ENCODE results near the gene CCDC154.

CCDC154 gene

GRCh38 chr16:1420111-1420539 lies 24.2 kb downstream of the CCDC154 start (continued):
- TF ChIP-seq ELK4 (IDR thresholded peaks at IDR 0.05; ENCODE audit: borderline replicate concordance, low read depth, low read length) (no peak), ZEB2 (tag by site-specific recombination; IDR thresholded peaks at IDR 0.05) (no peak), ZNF449 (tag by site-specific recombination; IDR thresholded peaks at IDR 0.05) (no peak), ZNF426 (tag by site-specific recombination; IDR thresholded peaks at IDR 0.05) (no peak), ZNF580 (tag by site-specific recombination; IDR thresholded peaks at IDR 0.05) (no peak), ZNF366 (tag by site-specific recombination; conservative IDR thresholded peaks at IDR 0.05) (no peak), ZNF529 (tag by site-specific recombination; IDR thresholded peaks at IDR 0.05; ENCODE audit: insufficient replicate concordance) (no peak), MEIS1 (CRISPR knock-in tag; IDR thresholded peaks at IDR 0.05; ENCODE audit: borderline replicate concordance) (no peak), ZBTB49 (tag by site-specific recombination; IDR thresholded peaks at IDR 0.05; ENCODE audit: low read depth) (no peak), ZBTB17 (tag by site-specific recombination; IDR thresholded peaks at IDR 0.05) (no peak; the same call in 1 of the 2 replicates), ZFP69B (tag by site-specific recombination; IDR thresholded peaks at IDR 0.05) (no peak)

- Histone ChIP-seq H3K9me3 (ENCODE audit: control insufficient read depth, insufficient read depth, low read depth, low read length) (no peaks in the 10 kb centered on the region), H3K4me1 (ENCODE audit: control insufficient read depth, insufficient read depth, low read length) (peaks cover 6% of the 10 kb centered on the region), H3K36me3 (ENCODE audit: control insufficient read depth in 2 of 2, insufficient read depth in 1 of 2, low read length in 2 of 2) (peaks cover 0 to 8% of the 10 kb centered on the region in 2 experiments; a peak in 2 of 3 replicates), H3K27ac (ENCODE audit: extremely low read depth, low read depth, low read length) (no peak overlapping the region), H3K4me3 (ENCODE audit: low read depth, low read length) (no peak overlapping the region)
- TF ChIP-seq REST (tag by site-specific recombination; IDR thresholded peaks at IDR 0.05): peak; percentile 73; the same call in 1 of the 2 replicates
- TF ChIP-seq PRDM1 (tag by site-specific recombination; IDR thresholded peaks at IDR 0.05): peak; percentile 16; the same call in 1 of the 2 replicates
- no peak for TF ChIP-seq PRDM6 (tag by site-specific recombination; IDR thresholded peaks at IDR 0.05)
- no peak for TF ChIP-seq MZF1 (tag by site-specific recombination; IDR thresholded peaks at IDR 0.05; ENCODE audit: borderline replicate concordance)
- CTCF ChIA-PET: no interaction called here
- POLR2A ChIA-PET: no interaction called here
These were observed 27.8 kb downstream of the CCDC154 start for GRCh38 chr16:1416521-1416941.

Data from HEK293 (cell line).